HG02623 (cell line): ENCODE data around the gene KRTCAP2.
"Not testable (repeated sequence)": the region's sequence is repeated elsewhere in the genome, so short reads cannot be mapped to it uniquely, and the experiment has no call there.

Source experiments
- ATAC-seq: cut with Tn5 transposase; IDR thresholded peaks from one replicate; pipeline ENCODE4 v1.9.1; 2021; ENCODE audit warnings: moderate library complexity; ENCODE audit not compliant: unreplicated experiment

The KRTCAP2 gene

GRCh38 chr1:155200920-155201319, 27.8 kb upstream of the KRTCAP2 start:
- no peak for ATAC-seq

- ATAC-seq = no peak
Observed at GRCh38 chr1:155199792-155200191, 26.7 kb upstream of the KRTCAP2 start.

- no peak for ATAC-seq
Observed at GRCh38 chr1:155198547-155198906, 25.4 kb upstream of the KRTCAP2 start.

- ATAC-seq = no peak
Observed at GRCh38 chr1:155197901-155198546, 24.9 kb upstream of the KRTCAP2 start.

- ATAC-seq = no peak
Observed at GRCh38 chr1:155196893-155197638, 24.0 kb upstream of the KRTCAP2 start.

GRCh38 chr1:155196103-155196892, 23.2 kb upstream of the KRTCAP2 start:
- no peak for ATAC-seq

GRCh38 chr1:155195201-155196102, 22.3 kb upstream of the KRTCAP2 start:
- ATAC-seq = no peak

GRCh38 chr1:155193991-155194240, 20.8 kb upstream of the KRTCAP2 start:
- not testable (repeated sequence) for ATAC-seq

GRCh38 chr1:155193275-155193990, 20.3 kb upstream of the KRTCAP2 start:
- ATAC-seq = no peak

GRCh38 chr1:155192346-155193274, 19.5 kb upstream of the KRTCAP2 start:
- no peak for ATAC-seq

- no peak for ATAC-seq
Observed at GRCh38 chr1:155191904-155192303, 18.8 kb upstream of the KRTCAP2 start.

GRCh38 chr1:155189926-155190325, 16.8 kb upstream of the KRTCAP2 start:
- ATAC-seq = not testable (repeated sequence)

- no peak for ATAC-seq
Observed at GRCh38 chr1:155188268-155188667, 15.2 kb upstream of the KRTCAP2 start.

GRCh38 chr1:155187456-155187891, 14.4 kb upstream of the KRTCAP2 start:
- ATAC-seq = no peak

- no peak for ATAC-seq
Observed at GRCh38 chr1:155186794-155187455, 13.8 kb upstream of the KRTCAP2 start.

- ATAC-seq = no peak
Observed at GRCh38 chr1:155186067-155186793, 13.1 kb upstream of the KRTCAP2 start.

- no peak for ATAC-seq
Observed at GRCh38 chr1:155185783-155186066, 12.6 kb upstream of the KRTCAP2 start.
